RKO (cell line): ENCODE results near the gene CAPN13.
"Not testable (repeated sequence)": the region's sequence is repeated elsewhere in the genome, so short reads cannot be mapped to it uniquely, and the experiment has no call there.

Source experiments
- DNase-seq: peaks from one replicate; pipeline ENCODE4 v3.0.0-alpha.2; 2016; ENCODE audit warnings: low spot score

CAPN13 gene

GRCh38 chr2:30705056-30705455 lies 102.2 kb downstream of the CAPN13 start:
- DNase-seq: no peak

GRCh38 chr2:30704309-30705020 lies 102.8 kb downstream of the CAPN13 start:
- no peak for DNase-seq

- no peak for DNase-seq
Observed at GRCh38 chr2:30702694-30703093, 104.6 kb downstream of the CAPN13 start.

- DNase-seq: no peak
Observed at GRCh38 chr2:30701782-30702181, 105.5 kb downstream of the CAPN13 start.

- not testable (repeated sequence) for DNase-seq
Observed at GRCh38 chr2:30697242-30698103, 109.8 kb downstream of the CAPN13 start.

GRCh38 chr2:30695749-30696148 lies 111.5 kb downstream of the CAPN13 start:
- no peak for DNase-seq

GRCh38 chr2:30694286-30695055 lies 112.8 kb downstream of the CAPN13 start:
- DNase-seq: no peak

- DNase-seq: no peak
Observed at GRCh38 chr2:30693821-30694281, 113.4 kb downstream of the CAPN13 start.

GRCh38 chr2:30692829-30693275 lies 114.4 kb downstream of the CAPN13 start:
- DNase-seq: no peak

GRCh38 chr2:30691948-30692828 lies 115.1 kb downstream of the CAPN13 start:
- peak; percentile 8 for DNase-seq

GRCh38 chr2:30691091-30691947 lies 115.9 kb downstream of the CAPN13 start:
- DNase-seq: no peak

GRCh38 chr2:30690126-30690561 lies 117.1 kb downstream of the CAPN13 start:
- no peak for DNase-seq

- DNase-seq: no peak
Observed at GRCh38 chr2:30689496-30690125, 117.6 kb downstream of the CAPN13 start.

GRCh38 chr2:30688956-30689401 lies 118.3 kb downstream of the CAPN13 start:
- no peak for DNase-seq

GRCh38 chr2:30686669-30687068 lies 120.6 kb downstream of the CAPN13 start:
- DNase-seq: no peak

- peak; percentile 24 for DNase-seq
Observed at GRCh38 chr2:30686000-30686399, 121.2 kb downstream of the CAPN13 start.

- DNase-seq: no peak
Observed at GRCh38 chr2:30684996-30685395, 122.2 kb downstream of the CAPN13 start.

GRCh38 chr2:30684516-30684915 lies 122.7 kb downstream of the CAPN13 start:
- no peak for DNase-seq

- DNase-seq: no peak
Observed at GRCh38 chr2:30684026-30684425, 123.2 kb downstream of the CAPN13 start.
